GM23248 (cell line): ENCODE measurements around the gene CPED1. TPM values are rescaled to one million over a fixed set of nuclear protein-coding genes. Genes with fewer than 3 reads are reported as not detected.
A peak's percentile ranks its signal among the peaks of the same experiment; 100 is the strongest.
"Not testable (repeated sequence)": the region's sequence is repeated elsewhere in the genome, so short reads cannot be mapped to it uniquely, and the experiment has no call there.

Experiments used
- DNase-seq: peaks from one replicate; pipeline ENCODE4 v3.0.0-alpha.2; 2015
- H2AFZ ChIP-seq: fragments of 200-600 bp; sonication (generic); 2 replicates; pipeline ENCODE4 v1.6.1; 2016; ENCODE audit warnings: antibody characterized with exemption
- H3F3A ChIP-seq: fragments of 200-600 bp; sonication (generic); 2 replicates; pipeline ENCODE4 v1.6.1; 2016; ENCODE audit warnings: mild to moderate bottlenecking, antibody characterized with exemption, mixed run types; ENCODE audit not compliant: insufficient read depth
- H3K27ac ChIP-seq: fragments of 200-600 bp; sonication (generic); 2 replicates; pipeline ENCODE4 v1.5.1; 2016; ENCODE audit warnings: mild to moderate bottlenecking
- H3K27me3 ChIP-seq: fragments of 200-600 bp; sonication (generic); replicated peaks from 2 replicates; pipeline ENCODE4 v1.6.1; 2016; ENCODE audit warnings: mild to moderate bottlenecking; ENCODE audit not compliant: insufficient read depth
- H3K36me3 ChIP-seq: fragments of 200-600 bp; sonication (generic); 2 replicates; pipeline ENCODE4 v1.6.1; 2016; ENCODE audit warnings: low read depth, mild to moderate bottlenecking
- H3K4me1 ChIP-seq: fragments of 200-600 bp; sonication (generic); 2 replicates; pipeline ENCODE4 v1.6.1; 2016; ENCODE audit warnings: mild to moderate bottlenecking; ENCODE audit not compliant: insufficient read depth
- H3K4me2 ChIP-seq: fragments of 200-600 bp; sonication (generic); one replicate; pipeline ENCODE4 v1.6.1; 2016; ENCODE audit warnings: mild to moderate bottlenecking; ENCODE audit not compliant: unreplicated experiment
- H3K4me3 ChIP-seq: fragments of 200-600 bp; sonication (generic); 2 replicates; pipeline ENCODE4 v1.5.1; 2016; ENCODE audit warnings: mild to moderate bottlenecking
- H3K79me2 ChIP-seq: fragments of 200-600 bp; sonication (generic); 2 replicates; pipeline ENCODE4 v1.6.1; 2016; ENCODE audit warnings: mild to moderate bottlenecking; ENCODE audit not compliant: insufficient read depth
- H3K9ac ChIP-seq: fragments of 200-600 bp; sonication (generic); 2 replicates; pipeline ENCODE4 v1.6.1; 2016; ENCODE audit warnings: mild to moderate bottlenecking
- H3K9me2 ChIP-seq: fragments of 200-600 bp; sonication (generic); 2 replicates; pipeline ENCODE4 v1.6.1; 2016; ENCODE audit warnings: mixed run types, mild to moderate bottlenecking, moderate library complexity; ENCODE audit not compliant: insufficient read depth
- H3K9me3 ChIP-seq: fragments of 200-600 bp; sonication (generic); one replicate; pipeline ENCODE4 v1.6.1; 2017; ENCODE audit warnings: low read depth
- H4K20me1 ChIP-seq: fragments of 200-600 bp; sonication (generic); 2 replicates; pipeline ENCODE4 v1.6.0; 2016; ENCODE audit not compliant: insufficient read depth
- EZH2 ChIP-seq: fragments of 200-600 bp; sonication (generic); IDR thresholded peaks from 2 replicates; pipeline ENCODE4 v1.6.1; 2018; ENCODE audit warnings: antibody characterized with exemption, mild to moderate bottlenecking; ENCODE audit not compliant: insufficient read depth, poor library complexity, severe bottlenecking
- EZH2phosphoT487 ChIP-seq: fragments of 200-600 bp; sonication (generic); IDR thresholded peaks from 2 replicates; pipeline ENCODE4 v1.6.1; 2018; ENCODE audit warnings: antibody characterized with exemption, moderate library complexity, mild to moderate bottlenecking, low read depth; ENCODE audit not compliant: insufficient read depth
- WGBS, 2 experiments: methylation state at CpG; one replicate each; pipeline ENCODE4 v1.1.6; 2015 to 2017; ENCODE audit warnings: low lambda C conversion rate in 2 of 2, low coverage in 1 of 2; ENCODE audit errors: missing lambda C conversion rate in 2 of 2; 5-methylcytosine and 5-hydroxymethylcytosine counted together
- in situ Hi-C: fragments of 300-500 bp; cut with MboI; formaldehyde crosslinking; loops from 2 replicates; pipeline ENCODE4 v1.15.0; 2020
- polyA plus RNA-seq: library from polyadenylated mRNA; unstranded; fragments of >200 nt; fragmentation: Nextera tagmentation; extraction: Ambion mirVana; gene quantifications from 2 replicates; pipeline ENCODE4 v1.2.1, GENCODE V29; 2016
- total RNA-seq: library from RNA; depleted of rRNA; stranded (reverse); fragments of >200 nt; shearing (Covaris generic); gene quantifications from 2 replicates; pipeline ENCODE4 v1.2.3, GENCODE V29; 2014

Gene CPED1
- total and polyA plus RNA-seq, 2 experiments from 2014 or later, result 12.4 to 20.2 TPM

GRCh38 chr7:121113288-121113687, 124.8 kb downstream of the CPED1 start:
- no peak overlapping the region for H2AFZ ChIP-seq
- H3K79me2 ChIP-seq, result no peaks in the 10 kb centered on the region
- no peaks in the 10 kb centered on the region for H3K27me3 ChIP-seq
- no peak overlapping the region for H3K27ac ChIP-seq
- H3K9ac ChIP-seq, result no peak overlapping the region
- H3K4me1 ChIP-seq, result peaks cover 22% of the 10 kb centered on the region
- in situ Hi-C loops, result loop anchor here (25.0 kb wide), 1 partner anchor 301 kb away; no protein-coding TSS in a partner anchor
- no peak overlapping the region for H3K4me3 ChIP-seq
- H3K36me3 ChIP-seq, result no peaks in the 10 kb centered on the region
- H4K20me1 ChIP-seq, result no peaks in the 10 kb centered on the region
- H3K9me3 ChIP-seq, result no peaks in the 10 kb centered on the region
- H3F3A ChIP-seq, result 0 out of 2 replicates have a peak, but pooled peaks cover 9% of the 10 kb centered on the region
- no peak for TF ChIP-seq EZH2phosphoT487
- no peak for TF ChIP-seq EZH2
- peak overlapping the region; percentile 24 for H3K4me2 ChIP-seq
- no peaks in the 10 kb centered on the region for H3K9me2 ChIP-seq
- peak; percentile 68 for DNase-seq

DNA sequence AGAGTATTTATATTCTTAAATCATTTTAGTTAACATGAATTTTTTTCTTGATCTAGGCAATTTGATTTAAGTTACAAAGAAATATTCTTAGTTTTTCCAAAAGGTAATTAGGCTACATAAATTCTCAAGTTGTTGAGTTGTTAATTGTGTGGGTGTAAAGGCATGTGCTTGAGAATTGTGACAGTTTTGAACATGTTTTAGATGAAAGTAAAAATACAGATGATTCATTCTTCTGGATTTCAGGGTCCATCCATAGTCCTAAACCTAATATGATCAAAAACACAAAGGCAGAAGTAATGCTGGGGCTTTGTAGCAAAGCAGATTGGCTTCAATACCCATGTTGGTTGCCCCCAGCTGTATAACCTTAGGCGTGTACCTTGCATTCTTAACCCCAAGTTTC, 127.9 kb downstream of the CPED1 start:
- 86 to 90% methylated on average over 1 of the region's 1 CpG for WGBS, 2 experiments
- no peak overlapping the region for H3K9ac ChIP-seq
- H3F3A ChIP-seq, result 0 out of 2 replicates have a peak, but pooled peaks cover 9% of the 10 kb centered on the region
- H3K4me2 ChIP-seq, result peak overlapping the region; percentile 30
- no peaks in the 10 kb centered on the region for H4K20me1 ChIP-seq
- no peaks in the 10 kb centered on the region for H3K27me3 ChIP-seq
- no peaks in the 10 kb centered on the region for H3K79me2 ChIP-seq
- H3K27ac ChIP-seq, result no peak overlapping the region
- in situ Hi-C loops, result loop anchor here (25.0 kb wide), 1 partner anchor 304 kb away; no protein-coding TSS in a partner anchor
- no peaks in the 10 kb centered on the region for H3K9me2 ChIP-seq
- H3K4me3 ChIP-seq, result no peak overlapping the region
- H2AFZ ChIP-seq, result no peak overlapping the region
- no peaks in the 10 kb centered on the region for H3K36me3 ChIP-seq
- 0 out of 2 replicates have a peak, but pooled peaks have one; percentile 72 for TF ChIP-seq EZH2phosphoT487
- no peak for TF ChIP-seq EZH2
- peaks cover 22% of the 10 kb centered on the region for H3K4me1 ChIP-seq
- no peaks in the 10 kb centered on the region for H3K9me3 ChIP-seq
- peak; percentile 28 for DNase-seq

DNA sequence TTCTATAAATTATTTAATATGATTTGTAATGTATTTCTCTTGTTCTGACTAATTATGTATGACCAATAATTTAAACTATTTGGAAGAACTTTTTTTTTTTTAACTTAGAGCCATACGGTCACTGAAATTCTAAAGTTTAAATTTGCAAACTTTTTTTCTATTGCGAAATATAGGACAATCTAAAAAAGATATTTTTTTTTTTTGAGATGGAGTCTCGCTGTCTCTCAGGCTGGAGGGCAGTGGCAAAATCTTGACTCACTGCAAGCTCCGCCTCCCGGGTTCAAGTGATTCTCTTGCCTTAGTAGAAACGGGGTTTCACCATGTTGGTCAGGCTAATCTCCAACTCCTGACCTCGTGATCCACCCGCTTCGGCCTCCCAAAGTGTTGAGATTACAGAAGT, 130.5 kb downstream of the CPED1 start:
- no peaks in the 10 kb centered on the region for H3K27me3 ChIP-seq
- WGBS, 2 experiments, result 96 to 98% methylated on average over 9 of the region's 9 CpGs
- H2AFZ ChIP-seq, result no peak overlapping the region
- H3K27ac ChIP-seq, result no peak overlapping the region
- no peaks in the 10 kb centered on the region for H3K9me3 ChIP-seq
- no peak overlapping the region for H3K4me3 ChIP-seq
- TF ChIP-seq EZH2phosphoT487 (no peak), EZH2 (no peak)
- no peaks in the 10 kb centered on the region for H4K20me1 ChIP-seq
- no peaks in the 10 kb centered on the region for H3K9me2 ChIP-seq
- H3K4me2 ChIP-seq, result no peak overlapping the region
- H3F3A ChIP-seq, result no peaks in the 10 kb centered on the region
- peaks cover 11% of the 10 kb centered on the region for H3K4me1 ChIP-seq
- no peak for DNase-seq
- H3K79me2 ChIP-seq, result no peaks in the 10 kb centered on the region
- no peaks in the 10 kb centered on the region for H3K36me3 ChIP-seq
- in situ Hi-C loops, result loop anchor here (25.0 kb wide), 1 partner anchor 307 kb away; no protein-coding TSS in a partner anchor
- no peak overlapping the region for H3K9ac ChIP-seq

- no peak overlapping the region for H3K9ac ChIP-seq
- no peaks in the 10 kb centered on the region for H3K79me2 ChIP-seq
- no peaks in the 10 kb centered on the region for H3F3A ChIP-seq
- H3K27me3 ChIP-seq, result no peaks in the 10 kb centered on the region
- H3K9me3 ChIP-seq, result no peaks in the 10 kb centered on the region
- in situ Hi-C loops, result loop anchor here (25.0 kb wide), 1 partner anchor 311 kb away; no protein-coding TSS in a partner anchor
- H2AFZ ChIP-seq, result no peak overlapping the region
- H4K20me1 ChIP-seq, result no peaks in the 10 kb centered on the region
- no peaks in the 10 kb centered on the region for H3K9me2 ChIP-seq
- TF ChIP-seq EZH2phosphoT487 (no peak), EZH2 (no peak)
- H3K4me2 ChIP-seq, result no peak overlapping the region
- 0 out of 2 replicates have a peak, but pooled peaks cover 4% of the 10 kb centered on the region for H3K4me1 ChIP-seq
- H3K27ac ChIP-seq, result no peak overlapping the region
- H3K4me3 ChIP-seq, result no peak overlapping the region
- H3K36me3 ChIP-seq, result no peaks in the 10 kb centered on the region
- WGBS, 2 experiments, result 34 to 55% methylated on average over 2 of the region's 2 CpGs
- DNase-seq, result no peak
Observed at GRCh38 chr7:121123032-121123431, 134.5 kb downstream of the CPED1 start.

DNA sequence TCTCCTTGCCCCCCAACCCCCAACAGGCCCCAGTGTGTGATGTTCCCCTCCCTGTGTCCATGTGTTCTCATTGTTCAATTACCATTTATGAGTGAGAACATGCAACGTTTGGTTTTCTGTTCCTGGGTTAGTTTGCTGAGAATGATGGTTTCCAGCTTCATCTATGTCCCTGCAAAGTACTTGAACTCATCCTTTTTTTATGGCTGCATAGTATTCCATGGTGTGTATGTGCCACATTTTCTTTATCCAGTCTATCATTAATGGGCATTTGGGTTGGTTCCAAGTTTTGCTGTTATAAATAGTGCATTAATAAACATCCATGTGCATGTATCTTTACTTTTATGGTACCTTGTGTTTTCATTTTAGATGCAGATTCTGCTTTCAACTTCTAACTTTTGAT, 136.9 kb downstream of the CPED1 start:
- in situ Hi-C loops, DNase-seq: not testable (repeated sequence)
- 56 to 57% methylated on average over 1 of the region's 1 CpG for WGBS, 2 experiments

More for the DNA sequence above, 136.9 kb downstream of the CPED1 start:
- not testable (repeated sequence) for H3K27ac ChIP-seq, H3K79me2 ChIP-seq, H3K4me3 ChIP-seq, H3F3A ChIP-seq, H3K36me3 ChIP-seq, H2AFZ ChIP-seq, H3K4me2 ChIP-seq, H4K20me1 ChIP-seq, H3K4me1 ChIP-seq, H3K9ac ChIP-seq, H3K9me3 ChIP-seq, H3K9me2 ChIP-seq, H3K27me3 ChIP-seq
